ENCODE measurements around the gene LMO4.

DNA sequence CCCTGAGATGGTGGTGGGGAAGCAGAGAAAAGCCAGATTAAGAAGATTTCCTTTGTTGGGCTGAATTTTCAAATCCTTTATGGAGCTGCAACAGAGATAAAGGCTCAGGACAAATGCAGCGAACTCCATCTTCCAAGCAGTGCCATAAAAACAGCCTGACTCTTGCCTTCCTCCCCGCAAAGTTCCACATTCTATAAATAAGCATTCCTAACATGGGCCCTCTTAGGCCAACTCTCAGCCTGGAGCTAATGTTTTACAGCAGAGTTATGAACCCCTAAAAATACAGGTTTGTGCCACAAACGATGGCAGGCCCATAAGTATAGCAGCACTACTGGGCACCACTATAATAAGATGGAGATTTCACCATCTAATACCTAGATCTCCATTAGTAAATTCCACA, 27.2 kb downstream of the LMO4 start:
- TF ChIP-seq, protein P1, sequence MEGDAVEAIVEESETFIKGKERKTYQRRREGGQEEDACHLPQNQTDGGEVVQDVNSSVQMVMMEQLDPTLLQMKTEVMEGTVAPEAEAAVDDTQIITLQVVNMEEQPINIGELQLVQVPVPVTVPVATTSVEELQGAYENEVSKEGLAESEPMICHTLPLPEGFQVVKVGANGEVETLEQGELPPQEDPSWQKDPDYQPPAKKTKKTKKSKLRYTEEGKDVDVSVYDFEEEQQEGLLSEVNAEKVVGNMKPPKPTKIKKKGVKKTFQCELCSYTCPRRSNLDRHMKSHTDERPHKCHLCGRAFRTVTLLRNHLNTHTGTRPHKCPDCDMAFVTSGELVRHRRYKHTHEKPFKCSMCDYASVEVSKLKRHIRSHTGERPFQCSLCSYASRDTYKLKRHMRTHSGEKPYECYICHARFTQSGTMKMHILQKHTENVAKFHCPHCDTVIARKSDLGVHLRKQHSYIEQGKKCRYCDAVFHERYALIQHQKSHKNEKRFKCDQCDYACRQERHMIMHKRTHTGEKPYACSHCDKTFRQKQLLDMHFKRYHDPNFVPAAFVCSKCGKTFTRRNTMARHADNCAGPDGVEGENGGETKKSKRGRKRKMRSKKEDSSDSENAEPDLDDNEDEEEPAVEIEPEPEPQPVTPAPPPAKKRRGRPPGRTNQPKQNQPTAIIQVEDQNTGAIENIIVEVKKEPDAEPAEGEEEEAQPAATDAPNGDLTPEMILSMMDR (IDR thresholded peaks at IDR 0.05) = no peak
- no peak for TF ChIP-seq POLR2A (IDR thresholded peaks at IDR 0.05)

Measured in adrenal gland (tissue), 5 donors.